Measurements from ENCODE around the gene ZSCAN21.

DNA sequence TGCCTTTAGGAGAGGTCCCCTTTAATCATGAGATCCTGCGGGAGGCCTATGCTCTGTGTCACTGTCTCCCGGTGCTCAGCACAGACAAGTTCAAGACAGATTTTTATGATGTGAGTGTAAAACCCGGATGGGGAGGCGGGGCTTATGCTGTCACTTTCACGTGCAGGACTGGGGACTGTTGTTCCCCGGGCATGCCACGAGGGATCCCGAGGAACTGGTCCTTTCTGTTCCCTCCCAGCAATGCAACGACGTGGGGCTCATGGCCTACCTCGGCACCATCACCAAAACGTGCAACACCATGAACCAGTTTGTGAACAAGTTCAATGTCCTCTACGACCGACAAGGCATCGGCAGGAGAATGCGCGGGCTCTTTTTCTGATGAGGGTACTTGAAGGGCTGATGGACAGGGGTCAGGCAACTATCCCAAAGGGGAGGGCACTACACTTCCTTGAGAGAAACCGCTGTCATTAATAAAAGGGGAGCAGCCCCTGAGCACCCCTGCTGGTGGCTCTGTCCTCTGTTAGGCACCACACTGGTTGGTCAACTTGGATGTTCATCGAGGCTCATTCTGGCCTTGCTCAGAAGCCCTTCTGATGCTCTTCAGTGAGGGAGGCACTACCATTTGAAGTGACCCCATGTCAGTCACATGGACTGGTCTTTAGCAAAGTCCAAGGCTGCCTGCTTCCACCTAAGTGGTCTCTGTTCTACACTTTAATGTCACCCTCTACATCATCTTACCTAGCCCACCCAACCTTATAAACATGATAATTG, 42.0 kb downstream of the ZSCAN21 start:
- TF ChIP-seq POLR2A (IDR thresholded peaks at IDR 0.05) = no peak
- TF ChIP-seq, protein P1, sequence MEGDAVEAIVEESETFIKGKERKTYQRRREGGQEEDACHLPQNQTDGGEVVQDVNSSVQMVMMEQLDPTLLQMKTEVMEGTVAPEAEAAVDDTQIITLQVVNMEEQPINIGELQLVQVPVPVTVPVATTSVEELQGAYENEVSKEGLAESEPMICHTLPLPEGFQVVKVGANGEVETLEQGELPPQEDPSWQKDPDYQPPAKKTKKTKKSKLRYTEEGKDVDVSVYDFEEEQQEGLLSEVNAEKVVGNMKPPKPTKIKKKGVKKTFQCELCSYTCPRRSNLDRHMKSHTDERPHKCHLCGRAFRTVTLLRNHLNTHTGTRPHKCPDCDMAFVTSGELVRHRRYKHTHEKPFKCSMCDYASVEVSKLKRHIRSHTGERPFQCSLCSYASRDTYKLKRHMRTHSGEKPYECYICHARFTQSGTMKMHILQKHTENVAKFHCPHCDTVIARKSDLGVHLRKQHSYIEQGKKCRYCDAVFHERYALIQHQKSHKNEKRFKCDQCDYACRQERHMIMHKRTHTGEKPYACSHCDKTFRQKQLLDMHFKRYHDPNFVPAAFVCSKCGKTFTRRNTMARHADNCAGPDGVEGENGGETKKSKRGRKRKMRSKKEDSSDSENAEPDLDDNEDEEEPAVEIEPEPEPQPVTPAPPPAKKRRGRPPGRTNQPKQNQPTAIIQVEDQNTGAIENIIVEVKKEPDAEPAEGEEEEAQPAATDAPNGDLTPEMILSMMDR (IDR thresholded peaks at IDR 0.05) = no peak

Data from thyroid gland (tissue), 4 donors.